Measurements from ENCODE around the gene KLK11.
"Not testable (repeated sequence)": the region's sequence is repeated elsewhere in the genome, so short reads cannot be mapped to it uniquely, and the experiment has no call there.

Gene KLK11

DNA sequence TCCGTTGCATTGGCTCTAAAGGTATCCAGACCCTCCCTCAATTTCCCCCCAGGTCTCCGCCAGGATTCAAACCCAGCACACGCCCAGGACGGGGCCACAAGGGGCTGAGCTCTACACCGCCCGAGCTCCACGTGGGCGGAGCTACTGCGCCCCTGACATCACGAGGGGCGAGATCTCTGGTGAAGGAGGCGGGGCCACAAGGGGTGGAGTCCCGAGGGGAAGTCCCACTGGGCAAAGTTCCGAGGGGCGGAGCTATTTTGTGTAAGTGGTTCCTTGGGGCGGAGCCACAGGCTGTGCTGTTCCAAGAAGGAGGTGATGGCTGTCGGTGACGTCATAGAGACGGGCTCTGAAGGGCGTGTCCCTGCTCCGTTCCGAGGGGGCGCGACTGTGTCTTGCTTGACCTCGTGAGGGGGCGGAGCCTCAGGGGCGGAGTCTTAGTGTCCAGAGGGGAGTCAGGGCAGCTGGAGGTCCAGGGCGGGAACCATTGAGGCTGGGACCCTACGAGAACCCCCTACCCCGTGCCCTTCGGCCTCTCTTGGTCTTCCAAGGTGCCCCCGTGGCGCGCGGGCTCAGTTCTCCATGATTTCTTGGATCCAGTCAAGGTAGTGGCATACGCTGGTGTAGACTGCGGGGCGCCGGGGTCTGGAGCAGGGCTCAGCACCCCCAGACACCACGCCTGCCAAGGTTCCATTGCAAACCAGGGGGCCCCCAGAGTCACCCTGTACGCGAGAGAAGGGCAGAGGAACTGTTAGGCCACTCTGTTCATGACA is 23.7 kb downstream of the KLK11 start:
- DNase-seq: no peak

DNA sequence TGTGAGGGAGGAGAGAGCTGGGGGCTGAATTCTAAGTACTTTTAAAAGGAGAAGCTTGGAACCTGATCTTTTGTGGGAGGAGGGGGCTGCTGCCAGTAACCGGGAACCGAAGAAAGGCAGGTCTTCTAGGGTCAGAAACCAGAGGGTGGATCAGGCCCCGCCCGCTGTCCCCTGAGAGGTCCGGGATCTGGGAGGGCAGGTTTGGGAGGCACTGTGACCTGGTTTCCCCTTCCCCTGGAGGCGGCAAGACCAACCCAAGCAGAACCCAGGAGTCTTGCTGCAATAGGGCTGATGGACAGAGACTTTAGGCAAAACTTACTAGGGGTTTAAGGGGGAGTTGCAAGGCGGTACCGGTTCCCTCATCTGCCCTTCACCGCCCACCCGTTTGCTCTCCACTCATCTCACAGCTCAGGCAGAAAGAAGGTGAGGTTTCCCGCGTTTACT is 24.3 kb downstream of the KLK11 start:
- DNase-seq: no peak

DNA sequence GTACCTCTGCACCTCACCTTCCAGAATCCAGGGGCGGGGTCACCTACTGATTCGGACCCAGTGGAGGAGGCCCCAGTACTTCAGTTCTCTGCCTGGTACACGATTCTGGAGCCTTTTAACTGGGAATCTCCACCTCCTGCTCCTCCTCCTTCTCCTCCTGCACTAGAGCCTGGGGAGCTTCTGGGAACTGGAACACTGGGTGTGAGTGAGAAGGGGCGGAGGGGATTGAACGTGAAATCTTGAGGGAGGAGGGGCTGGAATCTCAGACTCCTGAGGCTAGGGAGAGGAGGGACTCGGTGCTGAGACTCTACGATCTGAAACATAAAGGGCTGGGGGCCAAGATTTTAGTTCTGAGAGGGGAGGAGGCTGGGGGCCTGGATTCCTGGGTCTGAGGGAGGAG is 24.9 kb downstream of the KLK11 start, which contains the start of gene KLK8:
Gene KLK8, minus strand, starts transcription at position 90 of the 400 bp plus-strand sequence. CDS start 437 bp downstream, outside the sequence.
- DNase-seq: no peak

DNA sequence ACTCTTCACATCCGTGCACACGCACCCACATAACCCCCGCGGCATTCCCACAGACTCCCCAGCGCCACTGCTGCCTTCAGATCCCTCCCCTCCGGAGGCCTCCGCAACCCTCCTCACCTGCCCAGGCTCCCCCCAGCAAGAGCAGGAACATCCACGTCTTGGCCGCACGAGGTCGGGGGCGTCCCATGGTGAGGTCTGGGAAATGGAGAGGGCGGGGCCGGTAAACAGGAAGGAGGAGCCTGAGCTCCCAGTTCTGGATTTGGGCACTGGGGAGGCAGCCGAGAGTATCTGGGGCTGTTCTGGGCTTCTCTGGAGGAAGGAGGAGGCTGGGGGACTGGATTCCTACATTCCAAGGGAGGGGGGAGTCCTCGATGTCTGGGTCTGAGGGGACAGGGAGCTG is 25.4 kb downstream of the KLK11 start:
- DNase-seq: no peak

DNA sequence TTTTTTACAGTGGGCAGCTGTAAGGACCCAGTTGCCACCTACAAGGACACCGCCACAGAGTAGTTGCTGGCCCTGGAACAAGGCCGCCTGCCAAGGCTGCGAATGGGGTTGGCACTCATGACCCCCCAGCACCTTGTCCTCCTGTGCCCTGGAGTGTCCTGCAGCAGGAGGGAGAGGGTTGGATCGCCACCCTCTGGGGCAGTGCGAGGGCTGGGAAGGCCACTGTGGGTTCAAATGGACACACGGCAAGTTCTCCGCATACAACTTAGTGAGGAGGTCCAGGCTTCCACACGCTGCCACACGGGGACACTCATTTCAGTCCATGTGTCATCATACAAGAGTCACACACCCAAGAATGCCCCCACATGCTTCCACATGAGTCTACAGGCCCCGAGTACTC is 26.0 kb downstream of the KLK11 start:
- DNase-seq: no peak

DNA sequence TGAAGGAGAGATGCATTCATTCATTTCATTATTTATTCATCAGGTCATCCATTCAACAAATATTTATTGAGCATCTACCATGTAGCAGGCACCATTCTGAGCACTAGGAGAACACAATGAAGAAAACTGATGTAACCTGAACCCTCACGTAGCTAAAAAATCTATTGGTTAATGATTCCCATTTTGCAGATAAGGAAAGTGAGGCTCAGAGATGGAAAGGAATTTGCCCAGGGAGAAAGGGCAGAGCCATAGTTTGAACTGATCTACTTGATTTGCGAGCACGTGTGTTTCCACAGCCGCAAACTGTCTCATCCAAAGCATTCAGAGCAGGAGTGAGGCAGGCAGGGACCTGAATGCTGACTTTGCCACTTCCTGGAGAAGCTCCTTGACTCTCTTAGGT is 27.7 kb downstream of the KLK11 start:
- no peak for DNase-seq

DNA sequence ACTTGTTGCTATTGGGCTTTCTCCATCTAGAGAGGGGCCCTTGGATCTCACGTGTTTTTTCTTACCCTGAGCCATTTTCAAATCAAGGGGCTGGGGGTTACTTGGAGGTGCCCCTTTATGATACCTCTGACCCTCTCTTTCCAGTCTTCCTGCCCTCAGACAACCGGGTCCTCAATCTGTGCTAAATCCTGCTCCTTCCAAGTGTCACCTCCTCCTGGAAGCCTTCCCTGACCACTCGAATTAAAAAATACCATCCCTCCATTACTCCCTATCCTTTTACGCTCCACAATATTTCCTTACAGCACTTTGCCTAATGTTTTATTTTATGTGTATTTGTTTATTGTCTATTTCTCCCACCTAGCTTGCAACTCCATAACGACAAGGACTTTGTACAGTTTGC is 28.4 kb downstream of the KLK11 start:
- no peak for DNase-seq

DNA sequence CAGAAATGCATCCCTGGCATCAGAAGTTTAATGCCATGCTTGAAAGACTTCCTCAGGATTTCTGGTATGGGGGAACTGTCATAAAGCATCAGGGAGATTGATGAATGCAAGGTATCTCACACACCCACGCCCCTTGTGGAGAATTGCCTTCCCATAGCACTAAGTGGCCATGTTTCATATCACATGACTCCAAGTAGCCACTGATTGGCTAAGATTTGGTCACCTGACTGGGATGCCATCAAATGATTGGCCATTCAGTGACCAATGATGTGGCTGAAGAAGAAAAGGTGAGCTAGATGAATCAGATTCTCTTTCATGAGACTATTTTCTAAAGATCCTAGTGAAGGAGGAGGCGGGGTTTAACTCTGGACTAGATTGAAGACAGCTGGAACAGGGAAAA is 32.3 kb downstream of the KLK11 start:
- DNase-seq: no peak

DNA sequence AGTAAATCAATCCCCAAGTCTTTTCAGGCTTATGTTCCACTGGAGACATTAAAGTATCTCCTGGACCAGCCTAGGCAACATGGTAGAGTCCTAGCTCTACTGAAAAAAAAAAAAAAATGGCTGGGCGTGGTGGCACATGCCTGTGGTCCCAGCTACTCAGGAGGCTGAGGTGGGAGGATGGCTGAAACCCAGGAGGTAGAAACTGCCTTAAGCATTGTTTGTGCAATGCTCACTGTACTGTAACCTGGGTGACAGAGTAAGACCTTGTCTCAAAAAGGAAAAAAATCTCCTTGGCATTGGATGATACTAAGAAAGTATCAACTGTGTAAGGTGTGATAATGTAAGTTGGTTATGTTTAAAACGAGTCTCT is 33.8 kb downstream of the KLK11 start:
- DNase-seq: no peak

DNA sequence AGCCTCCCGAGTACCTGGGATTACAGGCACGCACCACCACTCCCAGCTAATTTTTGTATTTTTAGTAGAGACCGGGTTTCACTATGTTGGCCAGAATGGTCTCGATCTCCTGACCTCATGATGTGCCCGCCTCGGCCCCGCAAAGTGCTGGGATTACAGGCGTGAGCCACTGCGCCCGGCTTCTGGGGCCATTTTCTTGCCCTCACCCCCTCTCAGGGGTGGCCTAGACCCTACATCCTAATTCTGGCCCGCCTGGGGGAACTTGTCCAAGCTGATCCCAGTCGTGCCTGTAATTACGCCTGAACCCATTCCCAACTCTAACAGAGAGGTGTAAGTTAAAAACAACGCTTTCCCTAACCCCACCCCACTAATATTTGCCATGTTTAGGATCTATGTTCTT is 42.0 kb downstream of the KLK11 start:
- not testable (repeated sequence) for DNase-seq

DNA sequence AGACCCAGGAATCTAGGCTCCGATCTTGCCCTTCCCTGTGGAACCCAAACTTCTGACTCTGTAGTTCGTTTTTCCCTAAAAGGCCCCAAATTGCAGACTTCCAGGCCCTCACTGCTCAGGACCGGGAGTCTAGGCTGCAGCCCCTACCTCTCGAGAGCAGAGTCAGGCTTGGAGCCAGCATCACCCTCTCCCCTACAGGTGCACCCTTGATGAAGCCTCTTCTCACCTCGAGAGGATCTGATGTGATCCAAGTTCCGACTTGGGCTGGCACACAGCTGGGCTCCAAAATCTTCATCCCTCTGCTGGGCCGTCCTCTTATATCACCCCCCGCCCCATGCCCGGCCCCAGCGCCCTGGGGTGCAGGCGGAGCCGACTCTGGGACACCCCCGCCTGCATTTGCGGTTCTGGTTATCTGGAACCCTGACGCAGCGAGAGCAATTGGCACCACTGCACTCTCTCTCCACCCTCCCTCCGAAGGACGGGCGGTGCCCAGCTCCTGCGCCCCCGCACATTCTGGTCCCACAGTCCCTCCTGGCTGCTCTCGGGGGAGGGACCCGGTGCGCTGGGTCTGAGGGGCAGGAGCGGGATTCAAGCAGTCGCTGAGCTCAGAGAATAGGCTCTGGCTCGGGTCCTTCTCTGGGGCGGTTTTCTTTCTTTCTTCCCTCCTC is 42.7 kb downstream of the KLK11 start, which contains the start of gene KLK7:
Gene KLK7, minus strand, starts transcription at position 293 of the 668 bp plus-strand sequence. CDS start 1,518 bp downstream, outside the sequence.
- no peak for DNase-seq

DNA sequence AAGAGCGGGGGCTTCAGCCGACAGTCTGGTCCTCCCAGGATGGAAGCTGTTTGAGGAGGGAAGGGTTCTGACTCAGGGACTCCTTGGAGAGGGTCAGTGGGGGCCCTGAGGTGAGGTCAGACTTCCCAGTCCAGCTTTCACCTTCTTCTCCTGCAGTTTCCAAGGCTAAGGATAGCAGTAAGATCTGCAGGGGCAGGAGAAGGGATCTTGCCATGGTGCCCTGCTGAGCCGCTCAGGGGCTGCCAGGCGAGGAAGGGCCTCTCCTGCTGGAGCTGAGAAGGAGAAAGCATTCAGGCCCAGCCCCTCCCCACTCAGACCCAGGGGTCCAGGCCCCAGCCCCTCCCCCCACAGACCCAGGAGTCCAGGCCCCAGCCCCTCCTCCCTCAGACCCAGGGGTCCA is 44.2 kb downstream of the KLK11 start:
- DNase-seq: no peak

DNA sequence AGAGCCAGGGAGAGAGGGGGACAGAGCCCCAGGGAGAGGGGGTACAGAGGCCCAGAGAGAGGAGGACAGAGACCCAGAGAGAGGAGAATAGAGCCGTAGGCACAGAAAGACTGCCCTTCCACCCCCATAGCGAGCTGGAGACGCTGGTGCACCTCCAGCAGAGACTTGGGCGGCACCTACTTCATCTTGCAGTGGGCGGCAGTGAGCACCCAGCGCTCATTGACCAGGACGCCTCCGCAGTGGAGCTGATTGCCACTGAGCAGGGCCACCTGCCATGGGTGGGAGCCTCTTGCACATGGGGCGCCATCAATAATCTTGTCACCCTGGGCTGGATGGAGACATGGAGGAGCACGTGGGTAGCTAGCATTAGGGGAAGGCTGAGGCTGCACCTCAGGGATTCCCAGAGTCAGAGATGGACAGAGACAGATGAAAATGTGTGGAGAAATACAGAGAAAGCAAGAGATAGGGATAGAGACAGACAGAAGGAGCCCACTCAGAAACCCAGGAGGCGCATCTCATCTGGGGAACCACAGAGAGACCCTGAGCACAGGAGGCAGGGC is 44.7 kb downstream of the KLK11 start:
- no peak for DNase-seq

DNA sequence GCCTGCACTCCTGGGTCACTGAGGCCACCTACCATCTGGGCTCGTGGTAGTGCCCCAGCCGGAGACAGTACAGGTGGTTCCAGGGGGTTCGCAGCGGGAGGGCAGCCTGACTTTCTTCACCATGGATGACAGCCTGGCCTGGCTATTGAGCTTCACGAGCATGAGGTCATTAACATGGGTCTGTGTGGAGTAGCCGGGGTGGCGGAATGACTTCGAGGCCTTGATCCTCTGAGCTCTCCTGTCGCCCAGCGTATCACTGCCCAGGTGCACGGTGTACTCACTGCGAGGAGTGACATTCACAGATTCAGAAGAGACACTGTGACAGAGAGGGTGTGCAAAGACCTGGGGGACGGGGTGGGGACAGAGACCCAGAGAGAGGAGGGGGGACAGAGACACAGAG is 46.2 kb downstream of the KLK11 start:
- DNase-seq: no peak

DNA sequence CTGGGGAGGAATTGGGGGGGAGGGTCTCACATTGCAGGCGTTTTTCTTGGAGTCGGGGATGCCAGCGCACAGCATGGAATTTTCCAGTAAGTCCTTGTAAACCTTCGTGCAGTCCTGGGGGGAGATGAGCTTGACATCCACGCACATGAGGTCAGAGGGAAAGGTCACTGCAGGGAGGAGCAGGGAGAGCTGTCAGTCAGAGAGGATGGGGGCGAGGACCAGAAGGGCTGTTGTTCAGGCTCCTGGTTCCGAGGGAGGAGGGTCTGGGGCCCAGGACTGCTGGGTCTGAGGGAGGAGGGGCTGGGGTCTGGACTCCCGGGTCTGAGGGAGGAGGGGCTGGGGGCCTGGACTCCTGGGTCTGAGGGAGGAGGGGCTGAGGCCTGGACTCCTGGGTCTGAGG is 46.7 kb downstream of the KLK11 start:
- no peak for DNase-seq

DNA sequence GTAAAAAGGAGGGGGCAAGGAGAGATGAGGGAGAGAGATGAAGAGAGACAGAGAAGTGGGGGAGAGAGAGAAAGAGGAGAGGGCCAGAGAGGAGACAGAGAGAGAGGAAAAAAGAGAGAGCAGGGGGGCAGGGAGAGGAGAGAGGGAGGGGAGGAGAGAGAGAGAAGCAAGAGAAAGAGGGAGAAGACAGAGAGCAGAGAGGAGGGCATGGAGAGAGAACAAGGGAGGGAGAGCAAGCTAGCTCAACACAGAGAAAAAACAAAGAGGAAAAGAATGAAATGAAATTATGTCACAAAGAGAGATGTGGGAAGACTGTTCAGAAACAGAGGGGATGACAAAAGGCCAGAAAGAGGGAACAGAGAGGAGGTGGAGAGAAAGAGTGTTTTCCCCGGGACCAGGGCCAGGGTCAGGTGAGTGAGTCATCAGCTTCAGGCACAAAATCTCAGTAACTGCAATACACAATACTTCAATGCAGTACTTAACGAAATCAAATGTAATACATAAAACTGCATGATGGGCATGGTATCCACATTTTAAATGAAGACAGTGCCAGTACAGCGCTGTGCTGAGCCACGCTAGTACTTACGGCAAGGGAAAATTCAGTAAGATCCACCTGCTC is 47.5 kb downstream of the KLK11 start:
- no peak for DNase-seq

DNA sequence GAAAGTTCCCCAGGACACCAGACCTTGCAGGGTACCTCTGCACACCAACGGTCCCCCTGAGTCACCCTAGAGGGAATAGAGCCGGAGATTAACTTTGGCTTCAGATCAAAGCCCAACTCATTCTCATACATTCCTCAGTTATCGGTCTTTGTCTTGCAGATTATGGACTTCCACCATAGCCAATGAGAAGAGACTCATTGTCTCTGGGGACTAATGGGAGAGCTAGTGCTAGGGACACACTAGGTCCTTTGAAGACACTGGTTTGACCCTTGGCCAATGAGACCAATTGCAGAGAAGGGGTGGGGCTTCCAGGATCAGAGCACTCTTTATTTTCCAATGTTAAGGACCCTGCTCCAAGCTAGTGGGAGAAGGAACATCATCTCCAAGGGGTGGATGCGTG is 48.8 kb downstream of the KLK11 start:
- no peak for DNase-seq

DNA sequence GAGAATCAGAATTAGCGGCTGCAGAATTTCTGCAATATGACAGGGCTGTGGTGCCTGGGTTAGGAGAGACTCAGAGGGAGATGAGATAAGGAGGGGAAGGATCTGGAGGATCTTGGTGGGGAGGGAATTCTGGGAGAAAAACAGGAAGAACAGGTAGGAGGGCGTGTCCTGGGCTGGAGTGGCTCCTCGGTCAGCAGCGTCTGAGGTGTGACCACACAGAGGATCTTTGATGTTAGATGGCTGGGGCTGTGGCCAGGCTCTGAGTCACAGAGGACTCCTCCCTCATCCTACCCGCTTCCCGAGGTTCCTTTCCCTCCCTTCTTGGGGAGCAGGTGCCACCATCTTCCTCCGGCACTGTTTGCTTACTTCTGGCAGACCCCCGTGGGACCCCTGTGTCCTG is 50.6 kb downstream of the KLK11 start:
- no peak for DNase-seq

DNA sequence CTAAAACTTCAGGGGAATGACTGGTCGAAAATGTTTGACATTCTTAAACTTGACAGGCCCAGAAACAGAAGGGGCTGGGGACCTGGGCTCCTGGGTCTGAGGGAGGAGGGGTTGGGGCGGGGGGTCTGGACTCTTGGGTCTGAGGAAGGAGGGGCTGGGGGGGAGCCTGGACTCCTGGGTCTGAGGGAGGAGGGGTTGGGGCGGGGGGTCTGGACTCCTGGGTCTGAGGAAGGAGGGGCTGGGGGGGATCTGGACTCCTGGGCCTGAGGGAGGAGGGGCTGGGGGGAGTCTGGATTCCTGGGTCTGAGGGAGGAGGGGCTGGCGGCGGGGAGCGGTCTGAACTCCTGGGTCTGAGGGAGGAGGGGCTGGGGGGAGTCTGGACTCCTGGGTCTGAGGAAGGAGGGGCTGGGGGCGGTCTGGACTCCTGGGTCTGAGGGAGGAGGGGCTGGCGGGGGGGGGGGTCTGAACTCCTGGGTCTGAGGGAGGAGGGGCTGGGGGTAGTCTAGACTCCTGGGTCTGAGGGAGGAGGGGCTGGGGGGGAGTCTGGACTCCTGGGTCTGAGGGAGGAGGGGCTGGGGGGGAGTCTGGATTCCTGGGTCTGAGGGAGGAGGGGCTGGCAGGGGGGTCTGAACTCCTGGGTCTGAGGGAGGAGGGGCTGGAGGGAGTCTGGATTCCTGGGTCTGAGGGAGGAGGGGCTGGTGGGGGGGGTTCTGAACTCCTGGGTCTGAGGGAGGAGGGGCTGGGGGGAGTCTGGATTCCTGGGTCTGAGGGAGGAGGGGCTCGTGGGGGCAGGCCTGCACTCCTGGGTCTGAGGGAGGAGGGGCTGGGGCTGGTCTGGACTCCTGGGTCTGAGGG is 51.5 kb downstream of the KLK11 start:
- DNase-seq: no peak

DNA sequence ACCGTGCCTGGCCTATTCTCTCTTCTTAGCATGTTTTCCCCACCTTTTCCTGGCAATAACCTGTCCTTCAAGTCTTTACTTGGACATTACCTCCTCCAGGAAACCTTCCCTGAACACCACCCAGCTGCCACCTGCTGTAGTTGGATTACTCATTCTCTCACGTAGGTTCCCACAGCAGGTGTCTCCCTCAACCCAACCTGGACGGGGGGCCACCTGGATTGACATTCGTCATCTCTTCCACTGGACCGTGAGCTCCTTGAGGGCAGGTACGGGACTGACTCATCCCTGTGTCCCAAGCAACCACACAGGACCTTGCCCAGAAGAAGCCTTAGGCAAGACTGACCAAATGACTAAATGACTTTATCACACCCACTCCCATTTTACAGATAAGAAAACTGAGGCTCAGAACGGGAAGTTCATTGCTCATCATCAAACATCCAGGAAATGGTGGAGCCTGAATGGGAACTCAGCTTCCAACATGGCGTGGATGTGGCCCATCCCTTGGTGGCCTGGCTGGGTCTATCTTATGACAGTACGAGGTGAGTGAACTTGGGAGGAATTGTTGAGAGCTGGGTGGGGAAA is 53.5 kb downstream of the KLK11 start:
- no peak for DNase-seq
